Lower leg skin (tissue), 3 donors: ENCODE measurements around the gene NFATC2.

ENCODE experiments used
- POLR2A ChIP-seq, 2 donors: fragments of 450-650 bp; IDR thresholded peaks; one replicate each; pipeline ENCODE4 v1.6.1; 2016 to 2017; ENCODE audit warnings: antibody characterized with exemption in 2 of 2, mild to moderate bottlenecking in 1 of 2, moderate library complexity in 1 of 2
- TF ChIP-seq, protein P1 (sequence below), 3 donors: fragments of 450-650 bp; IDR thresholded peaks; one replicate each; pipeline ENCODE4 v1.5.1; 2016; ENCODE audit warnings: antibody characterized with exemption in 3 of 3, mild to moderate bottlenecking in 3 of 3, moderate library complexity in 2 of 3

DNA sequence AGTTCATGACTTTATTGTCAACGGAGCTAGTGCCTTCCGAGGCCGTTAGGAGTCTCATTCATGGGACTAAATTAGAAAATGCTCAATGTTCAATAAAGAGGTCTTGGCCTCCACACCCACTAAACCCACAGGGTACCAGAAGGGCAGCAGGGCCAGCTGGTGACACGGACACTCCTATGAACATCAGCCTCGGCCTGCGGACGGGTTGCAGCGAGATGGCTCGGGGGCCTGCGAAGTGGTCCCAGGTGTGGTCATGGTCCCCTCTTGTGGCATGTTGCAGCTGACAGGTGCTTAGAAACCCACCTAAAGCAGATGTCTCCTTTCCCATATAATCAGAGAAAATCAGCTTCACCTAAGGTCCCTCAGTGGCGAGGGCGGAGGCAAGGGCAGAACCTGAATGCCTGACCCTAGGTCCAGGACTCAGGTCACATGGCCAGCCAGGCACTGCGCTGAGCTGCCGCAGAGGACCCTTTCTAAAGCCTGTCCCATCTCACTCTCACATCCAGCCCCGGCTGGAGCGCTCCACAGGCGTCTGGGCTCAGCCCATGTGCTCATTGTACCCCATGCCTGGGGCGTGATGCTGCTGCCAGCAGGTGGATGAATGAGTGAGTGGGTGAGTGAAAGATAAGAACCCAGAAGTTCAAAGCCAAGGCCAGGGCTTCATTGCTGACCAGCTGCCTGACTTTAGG, 35.8 kb downstream of the NFATC2 start:
- no peak for TF ChIP-seq POLR2A (IDR thresholded peaks at IDR 0.05)
- TF ChIP-seq, protein P1, sequence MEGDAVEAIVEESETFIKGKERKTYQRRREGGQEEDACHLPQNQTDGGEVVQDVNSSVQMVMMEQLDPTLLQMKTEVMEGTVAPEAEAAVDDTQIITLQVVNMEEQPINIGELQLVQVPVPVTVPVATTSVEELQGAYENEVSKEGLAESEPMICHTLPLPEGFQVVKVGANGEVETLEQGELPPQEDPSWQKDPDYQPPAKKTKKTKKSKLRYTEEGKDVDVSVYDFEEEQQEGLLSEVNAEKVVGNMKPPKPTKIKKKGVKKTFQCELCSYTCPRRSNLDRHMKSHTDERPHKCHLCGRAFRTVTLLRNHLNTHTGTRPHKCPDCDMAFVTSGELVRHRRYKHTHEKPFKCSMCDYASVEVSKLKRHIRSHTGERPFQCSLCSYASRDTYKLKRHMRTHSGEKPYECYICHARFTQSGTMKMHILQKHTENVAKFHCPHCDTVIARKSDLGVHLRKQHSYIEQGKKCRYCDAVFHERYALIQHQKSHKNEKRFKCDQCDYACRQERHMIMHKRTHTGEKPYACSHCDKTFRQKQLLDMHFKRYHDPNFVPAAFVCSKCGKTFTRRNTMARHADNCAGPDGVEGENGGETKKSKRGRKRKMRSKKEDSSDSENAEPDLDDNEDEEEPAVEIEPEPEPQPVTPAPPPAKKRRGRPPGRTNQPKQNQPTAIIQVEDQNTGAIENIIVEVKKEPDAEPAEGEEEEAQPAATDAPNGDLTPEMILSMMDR (IDR thresholded peaks at IDR 0.05): no peak
